WTC11 (cell line): ENCODE results near the gene COX6B2. TPM values are rescaled to one million over a fixed set of nuclear protein-coding genes. Genes with fewer than 3 reads are reported as not detected.

Experiments used
- ATAC-seq: fragments of 200-7000 bp; cut with Tn5 transposase; 2 replicates; pipeline ENCODE4 v1.10.0; 2021; ENCODE audit warnings: mild to moderate bottlenecking, moderate library complexity
- CTCF ChIA-PET: fragments of 300-600 bp; sonication (Branson Sonifier 250); formaldehyde crosslinking; loops from one replicate; lab custom pipeline; 2021; ENCODE audit warnings: antibody characterized with exemption; lab: Charles Lee
- POLR2A ChIA-PET: fragments of 350-600 bp; sonication (Branson Sonifier 250); formaldehyde crosslinking; loops from one replicate; lab custom pipeline; 2021; ENCODE audit warnings: antibody characterized with exemption; lab: Charles Lee
- DNase-seq: peaks from one replicate; pipeline ENCODE4 v3.0.0; 2021; ENCODE audit warnings: low spot score
- H3K27ac Mint-ChIP-seq: 2 replicates; pipeline ENCODE4 v1.8.0; 2021; ENCODE audit warnings: mixed read lengths
- H3K27me3 Mint-ChIP-seq: 2 replicates; pipeline ENCODE4 v1.8.0; 2021; ENCODE audit warnings: low read depth, mild to moderate bottlenecking, moderate library complexity, mixed read lengths
- H3K36me3 Mint-ChIP-seq: 2 replicates; pipeline ENCODE4 v1.8.0; 2021; ENCODE audit warnings: mixed read lengths
- H3K4me1 Mint-ChIP-seq: 2 replicates; pipeline ENCODE4 v1.8.0; 2022; ENCODE audit warnings: mixed read lengths
- H3K4me3 Mint-ChIP-seq: 2 replicates; pipeline ENCODE4 v1.8.0; 2021; ENCODE audit warnings: mild to moderate bottlenecking, moderate library complexity, mixed read lengths
- H3K9me3 Mint-ChIP-seq: 2 replicates; pipeline ENCODE4 v1.8.0; 2021; ENCODE audit warnings: mixed read lengths
- ARID4B ChIP-seq: sonication (generic); formaldehyde crosslinking; IDR thresholded peaks from 2 replicates; pipeline ENCODE4 v1.8.0; 2023; ENCODE audit warnings: missing genetic modification reagents, mild to moderate bottlenecking, borderline replicate concordance
- E2F4 ChIP-seq: sonication (generic); formaldehyde crosslinking; IDR thresholded peaks from 2 replicates; pipeline ENCODE4 v1.8.1; 2022; ENCODE audit warnings: low read depth, mild to moderate bottlenecking, moderate library complexity, missing genetic modification reagents, borderline replicate concordance
- E2F5 ChIP-seq: sonication (generic); formaldehyde crosslinking; IDR thresholded peaks from 2 replicates; pipeline ENCODE4 v1.8.1; 2022; ENCODE audit warnings: mild to moderate bottlenecking, moderate library complexity, missing genetic modification reagents
- GABPB1 ChIP-seq: sonication (generic); formaldehyde crosslinking; IDR thresholded peaks from 2 replicates; pipeline ENCODE4 v1.8.1; 2023; ENCODE audit warnings: mild to moderate bottlenecking, missing genetic modification reagents
- GRHL2 ChIP-seq: fragments of 250-450 bp; sonication (Bioruptor Pico); IDR thresholded peaks from 2 replicates; pipeline ENCODE4 v1.8.0; 2022; ENCODE audit warnings: mild to moderate bottlenecking, moderate library complexity; ENCODE audit not compliant: insufficient replicate concordance, severe bottlenecking
- KAT7 ChIP-seq: sonication (generic); formaldehyde crosslinking; IDR thresholded peaks from 2 replicates; pipeline ENCODE4 v1.8.1; 2023; ENCODE audit warnings: missing genetic modification reagents, mild to moderate bottlenecking, borderline replicate concordance
- MAX ChIP-seq: sonication (generic); formaldehyde crosslinking; IDR thresholded peaks from 2 replicates; pipeline ENCODE4 v1.8.0; 2022; ENCODE audit warnings: mild to moderate bottlenecking, missing genetic modification reagents
- MYBL2 ChIP-seq: sonication (generic); formaldehyde crosslinking; IDR thresholded peaks from 2 replicates; pipeline ENCODE4 v1.8.1; 2023; ENCODE audit warnings: mild to moderate bottlenecking, moderate library complexity, missing genetic modification reagents
- NFE2L1 ChIP-seq: sonication (generic); formaldehyde crosslinking; IDR thresholded peaks from 2 replicates; pipeline ENCODE4 v1.8.1; 2023; ENCODE audit warnings: missing genetic modification reagents
- NR3C1 ChIP-seq: sonication (generic); formaldehyde crosslinking; conservative IDR thresholded peaks from 2 replicates; pipeline ENCODE4 v1.8.1; 2023; ENCODE audit warnings: low read depth, mild to moderate bottlenecking, missing genetic modification reagents
- PREB ChIP-seq: sonication (generic); formaldehyde crosslinking; IDR thresholded peaks from 2 replicates; pipeline ENCODE4 v1.8.1; 2022; ENCODE audit warnings: mild to moderate bottlenecking, missing genetic modification reagents, moderate library complexity, borderline replicate concordance
- USF1 ChIP-seq: sonication (generic); formaldehyde crosslinking; IDR thresholded peaks from 2 replicates; pipeline ENCODE4 v1.8.0; 2022; ENCODE audit warnings: mild to moderate bottlenecking, missing genetic modification reagents
- USF2 ChIP-seq: sonication (generic); formaldehyde crosslinking; IDR thresholded peaks from 2 replicates; pipeline ENCODE4 v1.8.1; 2023; ENCODE audit warnings: mild to moderate bottlenecking, missing genetic modification reagents, moderate library complexity
- ZNF138 ChIP-seq: sonication (generic); formaldehyde crosslinking; conservative IDR thresholded peaks from 2 replicates; pipeline ENCODE4 v1.8.1; 2022; ENCODE audit warnings: mild to moderate bottlenecking, moderate library complexity, missing genetic modification reagents
- ZNF232 ChIP-seq: sonication (generic); formaldehyde crosslinking; IDR thresholded peaks from 2 replicates; pipeline ENCODE4 v1.8.0; 2022; ENCODE audit warnings: mild to moderate bottlenecking, missing genetic modification reagents
- ZNF423 ChIP-seq: fragments of 250-450 bp; sonication (Bioruptor Pico); IDR thresholded peaks from 2 replicates; pipeline ENCODE4 v2.1.2; 2022; ENCODE audit warnings: mild to moderate bottlenecking, moderate library complexity
- total RNA-seq: library from RNA; stranded (reverse); gene quantifications from 3 replicates; pipeline ENCODE4 v1.2.3, GENCODE V29; 2021

The COX6B2 gene
- total RNA-seq, 1 experiment from 2014 or later = 4.3 TPM

GRCh38 chr19:55373306-55373992 lies 18.9 kb upstream of the COX6B2 start (continued):
- TF ChIP-seq E2F4 (CRISPR knock-in tag) = no peak
- TF ChIP-seq ZNF232 (CRISPR knock-in tag) = no peak
- TF ChIP-seq MAX (CRISPR knock-in tag) = no peak
- TF ChIP-seq KAT7 = no peak
- no peak for TF ChIP-seq GRHL2 (CRISPR knock-in tag)
- TF ChIP-seq ARID4B (CRISPR knock-in tag) = no peak
- TF ChIP-seq PREB (CRISPR knock-in tag) = no peak
- no peak for TF ChIP-seq NR3C1
- no peak for TF ChIP-seq USF1 (CRISPR knock-in tag)

- Mint-ChIP-seq H3K4me1 (peaks cover 37% of the 10 kb centered on the region), H3K27me3 (peaks cover 69% of the 10 kb centered on the region), H3K4me3 (no peak overlapping the region), H3K27ac (no peak overlapping the region), H3K9me3 (no peaks in the 10 kb centered on the region), H3K36me3 (no peaks in the 10 kb centered on the region)
- CTCF ChIA-PET = interaction anchor here (0.6 to 1.5 kb wide), 6 partner anchors 10 to 966 kb away, joined by 3 to 6 read pairs (median 4); partner anchors contain the start of genes KMT5C and TMEM238
- ATAC-seq (no peak), DNase-seq (no peak)
- TF ChIP-seq ZNF138 (CRISPR knock-in tag) = no peak
- TF ChIP-seq USF2 (CRISPR knock-in tag) = no peak
- peak; percentile 30; the same call in 1 of the 2 replicates for TF ChIP-seq GABPB1
- no peak for TF ChIP-seq E2F5 (CRISPR knock-in tag)
- no peak for TF ChIP-seq MYBL2 (CRISPR knock-in tag)
- no peak for TF ChIP-seq NFE2L1
- TF ChIP-seq ZNF423 (CRISPR knock-in tag) = peak; percentile 67
- POLR2A ChIA-PET = interaction anchor here (1.2 kb wide), 1 partner anchor 12 kb away, joined by 3 read pairs; the partner anchor contains the start of gene TMEM238
These were observed 18.0 kb upstream of the COX6B2 start for GRCh38 chr19:55372316-55373081.
